ENCODE measurements around the gene KATNAL1.

KATNAL1 gene

DNA sequence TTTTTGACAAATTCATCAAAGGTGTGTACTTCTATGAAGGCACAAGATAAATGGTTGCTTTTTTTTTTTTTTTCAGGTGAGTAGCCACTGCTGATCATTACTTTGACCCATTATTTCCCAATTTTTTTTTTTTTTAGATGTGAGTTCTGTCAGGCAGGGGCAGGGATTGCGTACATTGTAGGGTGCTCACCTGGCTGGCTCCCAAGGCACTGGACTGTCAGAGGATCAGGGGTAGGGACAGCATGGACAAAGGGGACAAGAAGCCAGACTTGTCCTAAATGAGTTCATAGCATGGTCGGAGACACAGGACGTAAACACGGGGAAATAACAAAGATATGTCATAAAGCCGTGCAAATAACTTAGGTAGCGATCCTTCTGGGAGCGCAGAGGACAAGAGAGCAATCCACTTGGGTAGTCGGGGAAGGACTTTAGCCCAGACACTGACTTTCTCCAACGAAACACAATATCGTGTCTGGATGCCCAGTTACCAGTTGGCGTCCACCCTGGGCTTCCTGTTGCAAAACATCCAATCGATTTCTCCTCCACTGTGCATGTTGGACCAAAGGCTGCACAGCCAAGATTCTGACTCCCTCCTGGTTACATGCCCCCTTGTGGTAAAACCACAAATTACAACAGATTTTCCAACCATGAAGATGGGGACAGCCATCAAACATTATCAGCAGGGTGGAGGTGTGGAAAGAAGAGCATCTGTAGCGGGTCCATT is 27.5 kb upstream of the KATNAL1 start:
- peak in 22 of 42 donors; percentile 19 to 77 (median 42) for DNase-seq
- intact Hi-C loops (cut with DNase I): no loop called here

- no peak for DNase-seq
- intact Hi-C loops (cut with DNase I): no loop called here
Measured at GRCh38 chr13:30333616-30334015, 26.3 kb upstream of the KATNAL1 start.

DNA sequence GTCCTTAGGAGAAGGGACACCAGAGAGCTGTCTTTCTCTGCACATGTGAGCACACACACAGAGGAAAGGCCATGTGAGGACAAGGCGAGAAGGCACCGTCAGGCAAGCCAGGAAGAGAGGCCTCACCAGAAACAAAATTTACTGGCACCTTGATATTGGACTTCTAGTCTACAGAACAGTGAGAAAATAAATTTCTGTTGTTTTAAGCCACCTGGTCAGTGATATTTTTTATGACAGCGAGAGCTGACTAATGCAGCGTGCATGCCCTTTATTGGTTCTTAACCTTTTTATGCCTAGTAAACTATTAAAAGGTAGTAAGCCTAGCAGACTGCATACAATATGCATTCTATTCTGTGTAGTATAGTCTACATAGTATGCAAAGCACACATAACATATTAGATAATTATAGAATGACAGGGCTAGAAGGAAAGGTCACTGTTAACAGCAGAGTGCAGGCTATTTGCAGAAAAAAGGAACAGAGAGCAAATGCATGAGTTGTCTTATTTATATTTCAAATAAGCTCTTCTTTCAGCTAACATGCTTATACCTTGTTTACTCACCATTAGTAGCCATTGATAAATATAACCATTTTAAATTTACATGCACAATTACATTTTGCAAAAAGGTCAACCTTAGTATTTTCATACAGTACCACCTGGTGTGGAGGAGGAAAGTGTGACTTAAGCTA is 25.2 kb upstream of the KATNAL1 start:
- DNase-seq: no peak

GRCh38 chr13:30331331-30331771 is 24.0 kb upstream of the KATNAL1 start:
- intact Hi-C loops (cut with DNase I): no loop called here
- peak in 2 of 42 donors; percentile 22 to 45 for DNase-seq

More for the DNA sequence above, 25.2 kb upstream of the KATNAL1 start:
- intact Hi-C loops (cut with DNase I): no loop called here

- intact Hi-C loops (cut with DNase I): no loop called here
- DNase-seq: no peak
Measured at GRCh38 chr13:30329009-30329585, 21.7 kb upstream of the KATNAL1 start.

- intact Hi-C loops (cut with DNase I): no loop called here
Measured at GRCh38 chr13:30325668-30326067, 18.3 kb upstream of the KATNAL1 start.

GRCh38 chr13:30323524-30323923 is 16.2 kb upstream of the KATNAL1 start:
- intact Hi-C loops (cut with DNase I): no loop called here
- no peak for DNase-seq

More at GRCh38 chr13:30325668-30326067, 18.3 kb upstream of the KATNAL1 start:
- no peak for DNase-seq

GRCh38 chr13:30322428-30322827 is 15.1 kb upstream of the KATNAL1 start:
- no peak for DNase-seq
- intact Hi-C loops (cut with DNase I): no loop called here

GRCh38 chr13:30321256-30321655 is 13.9 kb upstream of the KATNAL1 start:
- DNase-seq: no peak

DNA sequence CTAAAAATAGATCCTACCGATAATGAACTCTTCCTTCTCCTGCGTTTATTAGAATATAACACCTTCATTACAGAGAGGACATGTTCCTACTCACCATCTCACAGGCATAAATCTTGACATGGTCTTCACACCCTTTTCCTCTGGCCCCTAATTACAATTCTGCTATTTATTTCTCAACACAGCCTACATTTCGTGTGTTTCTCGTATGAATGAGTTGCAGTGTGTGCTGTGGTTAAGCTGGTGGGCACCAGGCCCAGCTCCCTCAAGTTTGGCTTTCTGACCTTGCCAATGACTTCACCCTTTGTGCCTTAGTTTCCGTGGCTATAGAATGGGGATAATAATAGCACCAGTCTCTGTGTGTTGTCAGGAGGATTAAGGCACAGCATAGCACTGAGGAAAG is 12.3 kb upstream of the KATNAL1 start:
- DNase-seq: peak in 28 of 42 donors; percentile 22 to 70 (median 44)
- intact Hi-C loops (cut with DNase I): loop anchor here (10.0 kb wide), 2 partner anchors 145 to 185 kb away; partner anchors contain the start of gene HMGB1

More at GRCh38 chr13:30321256-30321655, 13.9 kb upstream of the KATNAL1 start:
- intact Hi-C loops (cut with DNase I): no loop called here

- intact Hi-C loops (cut with DNase I): loop anchor here (10.0 kb wide), 2 partner anchors 146 to 184 kb away; partner anchors contain the start of gene HMGB1
Measured at GRCh38 chr13:30319130-30319529, 11.8 kb upstream of the KATNAL1 start.

GRCh38 chr13:30318026-30318425 is 10.7 kb upstream of the KATNAL1 start:
- intact Hi-C loops (cut with DNase I): loop anchor here (10.0 kb wide), 2 partner anchors 147 to 183 kb away; partner anchors contain the start of gene HMGB1
- DNase-seq: no peak

More at GRCh38 chr13:30319130-30319529, 11.8 kb upstream of the KATNAL1 start:
- no peak for DNase-seq

DNA sequence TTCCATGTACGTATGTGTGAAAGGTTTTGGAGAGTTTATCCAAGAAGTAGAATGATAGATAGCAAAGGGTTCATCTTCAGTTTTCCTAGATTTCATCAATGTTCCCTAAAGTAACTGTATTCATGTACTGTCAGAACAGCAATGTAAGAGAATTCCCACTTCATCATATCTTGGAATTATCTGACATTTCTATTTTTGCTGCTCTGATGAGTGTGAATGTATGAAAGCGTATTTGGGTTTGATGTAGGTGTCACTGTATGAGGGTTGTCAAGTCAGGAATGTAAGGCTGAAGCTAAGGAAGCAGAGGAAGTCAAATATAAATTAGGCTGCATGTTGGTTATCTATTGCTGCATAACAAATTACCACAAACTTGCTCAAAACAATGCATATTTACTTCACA is 7.2 kb upstream of the KATNAL1 start:
- intact Hi-C loops (cut with DNase I): loop anchor here (10.0 kb wide), 2 partner anchors 150 to 180 kb away; partner anchors contain the start of gene HMGB1
- DNase-seq: no peak

GRCh38 chr13:30314069-30314468 is 6.7 kb upstream of the KATNAL1 start:
- DNase-seq: no peak
- intact Hi-C loops (cut with DNase I): loop anchor here (10.0 kb wide), 2 partner anchors 151 to 179 kb away; partner anchors contain the start of gene HMGB1

DNA sequence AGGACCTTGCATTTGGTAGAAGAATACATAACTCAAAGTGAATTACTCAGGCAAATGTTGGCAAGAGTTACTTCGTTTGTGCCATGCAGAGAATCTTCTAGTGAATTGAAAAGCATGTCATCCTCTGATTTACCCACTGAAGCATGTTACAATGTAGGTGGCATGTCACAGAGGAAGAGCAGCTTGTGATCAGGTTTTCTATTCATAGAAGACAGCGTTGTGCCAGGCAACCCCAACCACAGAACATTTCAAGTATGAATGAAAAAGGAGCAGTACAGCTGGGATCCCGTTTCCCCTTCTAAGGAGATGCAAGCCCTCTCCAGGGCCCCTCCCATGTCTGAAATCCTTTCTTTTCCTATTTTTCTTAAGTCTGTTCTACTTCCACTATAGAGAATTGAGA is 6.0 kb upstream of the KATNAL1 start:
- peak in 5 of 42 donors; percentile 10 to 41 (median 22) for DNase-seq
- intact Hi-C loops (cut with DNase I): loop anchor here (10.0 kb wide), 2 partner anchors 151 to 179 kb away; partner anchors contain the start of gene HMGB1

DNA sequence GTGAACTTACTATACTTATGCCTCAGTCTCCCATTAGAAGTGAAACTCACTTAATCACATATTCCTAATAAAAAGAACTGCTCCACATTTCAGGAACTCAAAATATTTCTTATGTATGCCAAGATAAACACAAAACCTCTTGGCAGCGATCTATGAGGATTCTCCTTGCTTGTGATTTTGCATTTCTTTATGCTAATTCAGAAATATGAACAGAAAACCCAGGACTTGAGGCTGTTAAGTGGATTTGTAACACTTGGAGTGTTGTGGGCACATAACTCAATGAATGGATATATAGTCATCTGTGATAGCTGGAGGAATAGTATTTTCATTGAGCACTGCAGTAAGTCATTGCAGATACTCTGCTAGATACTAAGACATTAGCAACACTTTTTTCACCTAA is 5.6 kb upstream of the KATNAL1 start:
- DNase-seq: no peak
- intact Hi-C loops (cut with DNase I): loop anchor here (10.0 kb wide), 2 partner anchors 152 to 178 kb away; partner anchors contain the start of gene HMGB1

DNA sequence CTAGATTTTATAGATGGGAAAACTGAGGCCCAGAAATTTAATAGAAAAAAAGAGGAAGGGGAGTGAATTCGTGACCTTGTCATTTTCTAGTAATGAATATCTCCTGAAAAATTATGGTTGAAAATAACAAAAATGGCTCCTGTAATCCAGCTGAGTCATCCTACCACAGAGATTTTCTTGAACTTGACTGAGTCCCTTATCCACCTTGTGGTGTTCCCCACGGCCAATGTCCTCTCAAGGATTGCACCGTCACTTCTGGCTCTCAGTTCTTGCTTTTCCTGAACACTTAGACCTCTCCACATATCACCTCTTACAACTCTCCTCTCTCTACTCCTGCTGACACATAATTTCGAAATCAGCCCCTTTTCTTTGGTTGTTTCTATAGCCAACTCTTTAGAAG is 1.2 kb upstream of the KATNAL1 start:
- DNase-seq: no peak
- intact Hi-C loops (cut with DNase I): loop anchor here (5.0 kb wide), 1 partner anchor 89 kb away; no protein-coding TSS in a partner anchor

DNA sequence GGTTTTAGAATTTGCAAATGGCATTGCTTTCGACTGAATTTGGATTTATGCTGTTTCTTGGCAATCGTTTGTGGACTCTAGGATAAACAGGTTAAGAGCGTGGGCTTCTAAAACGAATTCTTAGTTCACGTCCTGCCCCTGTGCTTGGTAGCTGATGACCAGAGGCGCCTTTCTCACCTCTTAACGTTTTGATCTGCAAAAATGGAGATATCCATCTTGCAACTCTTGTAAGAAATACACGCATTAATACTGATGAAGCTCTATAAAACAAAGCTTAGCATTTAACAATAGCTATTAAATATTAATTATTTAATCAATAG is 580 bp upstream of the KATNAL1 start:
- intact Hi-C loops (cut with DNase I): loop anchor here (5.0 kb wide), 1 partner anchor 89 kb away; no protein-coding TSS in a partner anchor
- DNase-seq: no peak

DNA sequence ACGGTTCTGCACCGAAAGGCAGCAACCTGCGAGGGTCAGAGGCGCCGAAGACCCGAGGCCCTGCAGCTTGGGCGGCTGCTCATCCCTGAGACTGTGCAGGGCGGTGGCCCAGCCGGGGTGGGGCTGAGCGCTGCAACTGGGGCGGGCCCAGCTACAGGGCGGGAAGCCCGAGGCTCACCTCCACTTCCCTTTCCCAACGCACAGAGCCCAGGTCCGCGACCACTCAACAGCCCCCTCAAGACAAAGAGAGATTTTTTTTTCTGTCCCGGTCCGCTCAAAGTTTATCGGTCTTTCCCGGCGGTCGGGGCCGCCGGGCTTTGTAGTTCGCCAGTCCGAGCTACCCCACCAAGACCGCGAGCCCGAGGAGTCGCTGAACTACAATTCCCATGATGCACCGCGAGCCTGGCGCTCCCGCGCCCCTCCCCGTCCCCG is 573 bp downstream of the KATNAL1 start:
- peak; percentile 87 to 99 (median 96) for DNase-seq
- intact Hi-C loops (cut with DNase I): loop anchor here (5.0 kb wide), 1 partner anchor 91 kb away; no protein-coding TSS in a partner anchor
